GM18858 (cell line): ENCODE data around the gene TBC1D5.

Experiments
- ATAC-seq: cut with Tn5 transposase; IDR thresholded peaks from one replicate; pipeline ENCODE4 v1.9.1; 2021; ENCODE audit not compliant: unreplicated experiment

The TBC1D5 gene

DNA sequence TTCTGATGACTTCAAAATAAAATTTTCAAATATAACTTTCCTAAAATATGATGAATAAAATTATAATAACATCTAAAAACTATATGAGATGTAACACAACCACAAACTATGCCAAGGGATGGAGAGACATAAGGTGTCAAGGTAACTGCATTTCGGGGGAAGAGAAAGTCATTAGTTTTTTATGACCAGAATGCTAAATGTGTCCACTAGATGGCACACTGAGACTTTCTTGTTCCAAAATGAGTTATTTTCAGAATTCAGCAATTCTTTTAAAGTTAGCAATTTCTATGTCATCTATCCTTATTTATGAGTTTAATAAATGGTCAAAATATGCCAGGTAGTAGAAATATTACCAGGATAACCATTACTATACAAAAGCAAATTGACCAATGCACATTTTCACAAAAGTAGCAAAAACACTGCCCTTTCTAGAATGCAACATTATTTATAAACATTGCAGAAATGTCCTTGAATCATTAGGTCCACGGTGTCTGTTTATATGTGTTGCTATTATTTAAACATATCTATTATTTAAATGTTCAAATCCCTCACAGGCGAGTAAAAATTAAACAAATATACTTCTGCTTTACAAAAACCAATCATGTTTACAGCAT lies 483.5 kb downstream of the TBC1D5 start:
- ATAC-seq, result no peak

DNA sequence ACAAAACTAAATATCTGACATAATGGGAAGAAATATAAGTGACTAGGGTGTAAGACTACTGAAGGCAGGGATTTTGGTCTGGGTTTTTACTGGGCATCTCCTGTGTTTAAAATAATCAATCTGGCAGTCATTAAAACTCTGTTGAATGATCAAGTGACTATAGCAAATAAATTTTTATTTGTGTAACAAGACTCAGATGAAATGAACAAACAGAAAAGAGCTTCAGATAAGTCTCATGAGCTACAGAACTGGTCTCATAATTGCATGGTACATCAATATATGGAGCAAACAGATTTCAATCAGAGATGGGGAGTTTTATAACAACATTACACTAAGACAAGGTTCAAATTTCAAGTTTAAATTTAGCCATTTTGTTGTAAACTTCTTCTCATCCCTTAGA lies 485.2 kb downstream of the TBC1D5 start:
- ATAC-seq, result no peak

DNA sequence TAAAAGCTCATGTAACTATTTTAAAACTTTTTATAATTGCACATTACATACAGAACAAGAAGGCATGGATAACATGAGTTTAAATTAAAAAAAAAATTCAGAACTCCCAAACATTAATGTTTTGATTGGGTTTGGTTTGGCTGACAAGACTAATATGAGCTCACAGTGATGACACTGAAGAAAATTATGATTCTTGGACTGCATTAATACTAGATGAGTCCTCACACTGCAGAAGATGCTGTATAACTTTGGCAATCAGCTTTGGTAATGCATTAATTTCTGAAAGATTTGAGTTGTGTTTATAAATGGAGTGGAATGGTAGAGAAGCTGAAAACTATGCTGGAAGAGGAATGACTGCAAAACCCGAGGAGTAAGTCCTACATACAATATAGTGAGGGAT lies 498.8 kb downstream of the TBC1D5 start:
- no peak for ATAC-seq

DNA sequence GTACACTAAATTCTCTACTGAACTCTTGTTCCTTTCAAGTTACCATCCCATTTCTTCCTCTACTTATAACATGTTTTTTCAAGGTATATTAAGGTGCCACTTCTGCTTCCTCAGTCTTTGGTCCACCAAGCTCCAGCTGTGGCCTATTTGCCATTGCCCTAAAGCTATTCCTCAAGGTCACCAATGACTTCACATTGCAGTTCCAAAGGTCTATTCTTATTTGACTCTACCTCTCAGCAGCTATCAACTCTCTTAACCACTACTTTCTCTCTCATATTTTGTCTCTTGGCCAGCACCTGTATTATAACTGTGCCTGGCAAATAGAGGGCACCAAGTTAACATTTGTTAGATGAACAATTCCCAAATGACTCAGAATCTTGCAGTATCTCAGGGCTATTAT lies 503.0 kb downstream of the TBC1D5 start:
- ATAC-seq, result no peak

DNA sequence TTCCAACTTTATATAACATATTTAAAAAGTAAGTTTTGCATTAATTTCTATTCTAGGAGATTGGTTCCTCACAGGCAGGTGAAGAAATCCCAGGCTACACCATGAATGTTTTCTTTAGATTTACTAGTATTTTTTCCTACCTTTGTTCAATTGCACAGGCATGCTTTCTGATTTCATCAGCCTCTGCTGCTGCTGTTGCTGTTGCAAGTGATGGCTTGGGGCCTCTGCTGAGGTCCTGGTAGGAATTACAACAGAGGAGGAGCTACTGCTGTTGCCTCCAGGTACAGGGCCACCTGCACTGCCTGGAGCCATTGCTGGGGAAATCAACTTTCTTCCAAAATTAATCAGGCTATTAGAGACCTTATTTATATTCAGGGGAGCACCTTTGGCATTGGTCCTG lies 504.4 kb downstream of the TBC1D5 start:
- ATAC-seq, result no peak

DNA sequence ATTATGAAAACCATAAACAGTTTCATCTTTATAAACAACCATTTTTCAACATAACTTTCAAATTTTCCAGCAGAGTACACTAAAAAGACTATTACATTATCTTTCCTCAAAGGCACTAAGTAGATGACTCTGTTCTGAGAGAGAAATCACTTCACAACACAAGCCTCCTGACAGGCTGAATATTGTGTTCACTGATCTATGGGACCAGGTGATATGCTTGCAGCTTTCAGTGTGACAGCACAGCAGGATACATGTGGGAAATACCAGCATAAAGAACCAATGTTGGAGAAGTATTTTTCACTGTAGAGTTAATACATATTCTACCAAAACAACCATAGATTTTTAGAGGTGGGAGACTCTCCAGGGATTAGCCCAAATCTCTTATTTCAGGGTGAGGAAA lies 507.1 kb downstream of the TBC1D5 start:
- no peak for ATAC-seq

DNA sequence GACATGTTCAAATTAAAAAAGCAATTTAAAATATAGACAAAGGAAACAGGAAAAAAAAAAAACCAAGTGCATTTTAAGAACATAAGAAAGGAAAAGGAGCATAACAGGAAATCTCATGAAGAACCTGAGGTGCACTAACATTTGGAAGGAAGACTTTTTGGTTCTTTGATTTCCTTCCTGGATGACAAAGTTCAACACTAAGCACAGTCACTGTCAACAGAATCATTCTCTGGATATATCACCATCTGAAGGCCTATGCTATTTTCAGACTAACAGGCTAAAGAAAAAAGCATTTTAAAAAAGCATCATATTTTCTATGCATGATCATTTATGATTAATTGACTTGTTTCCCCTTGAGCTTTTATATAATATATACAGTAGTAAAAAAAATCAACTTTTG lies 508.0 kb downstream of the TBC1D5 start:
- no peak for ATAC-seq

DNA sequence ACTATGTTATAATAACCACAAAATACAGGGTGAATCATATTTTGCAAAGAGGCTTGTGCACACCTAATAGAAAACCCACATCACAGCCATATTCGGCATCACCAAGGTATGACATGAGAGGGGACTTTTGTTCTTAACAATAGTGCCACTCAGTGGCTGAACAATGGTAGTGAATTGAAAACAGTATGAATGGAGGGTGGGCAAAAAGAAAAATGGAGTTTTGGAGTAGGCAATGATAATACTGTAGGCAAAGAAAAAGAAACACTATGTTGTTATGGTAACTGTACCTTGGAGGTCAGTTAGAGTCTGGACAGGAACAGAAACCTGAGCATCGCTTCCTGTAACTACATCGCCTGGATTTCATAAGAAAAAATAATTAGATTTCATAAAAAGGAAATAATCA lies 509.0 kb downstream of the TBC1D5 start:
- ATAC-seq, result peak; percentile 79

DNA sequence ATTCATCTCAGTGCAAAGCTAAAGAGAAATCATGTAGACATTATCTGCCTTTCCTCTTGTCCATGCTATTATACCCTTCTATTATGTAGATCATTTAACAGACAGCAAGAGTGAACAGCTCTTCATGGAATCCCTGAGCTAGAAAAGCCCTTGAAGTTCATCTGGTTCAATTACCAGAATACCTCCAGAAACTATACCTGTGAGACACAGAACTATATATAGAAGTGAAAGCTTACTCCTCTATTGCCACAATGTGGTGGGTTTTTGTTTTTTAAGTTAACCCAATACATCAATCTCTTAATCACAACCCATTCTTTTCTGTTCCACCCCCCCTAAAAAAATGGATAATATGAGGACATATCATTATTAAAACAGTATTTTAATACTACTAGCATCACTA lies 510.0 kb downstream of the TBC1D5 start:
- no peak for ATAC-seq

DNA sequence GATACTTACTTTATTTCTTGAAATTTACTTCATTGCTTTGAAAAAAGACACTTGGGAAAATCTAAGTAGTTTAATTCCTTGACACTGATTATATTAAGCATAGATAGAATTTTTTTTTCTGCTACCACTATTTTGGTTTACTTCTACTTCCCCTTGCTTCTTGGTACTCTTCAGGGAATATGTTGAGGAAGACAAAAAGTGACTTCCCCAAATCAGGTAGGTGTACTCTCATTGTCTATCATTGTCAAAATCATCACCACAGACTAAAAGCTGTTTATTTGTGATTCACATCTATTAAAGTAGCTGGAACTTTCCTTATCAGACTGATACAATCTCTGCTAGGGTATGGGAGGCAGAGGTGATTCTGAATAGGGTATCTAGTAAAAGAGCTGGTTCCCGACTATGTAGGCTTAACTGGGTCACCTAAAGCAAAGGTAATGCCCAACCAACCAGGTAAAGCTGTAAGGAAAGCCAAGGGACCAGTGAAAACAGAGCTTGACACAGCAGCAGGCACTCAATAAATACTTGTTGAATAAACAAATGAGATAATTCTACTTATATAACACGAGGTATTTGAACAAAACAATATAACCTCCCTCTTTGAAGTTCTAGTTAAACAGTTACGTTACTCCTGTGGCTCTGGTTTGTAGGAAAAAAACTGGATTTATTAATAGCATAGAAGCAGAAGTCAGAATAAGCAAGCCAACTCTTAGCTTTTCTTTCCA lies 510.7 kb downstream of the TBC1D5 start:
- ATAC-seq, result no peak

DNA sequence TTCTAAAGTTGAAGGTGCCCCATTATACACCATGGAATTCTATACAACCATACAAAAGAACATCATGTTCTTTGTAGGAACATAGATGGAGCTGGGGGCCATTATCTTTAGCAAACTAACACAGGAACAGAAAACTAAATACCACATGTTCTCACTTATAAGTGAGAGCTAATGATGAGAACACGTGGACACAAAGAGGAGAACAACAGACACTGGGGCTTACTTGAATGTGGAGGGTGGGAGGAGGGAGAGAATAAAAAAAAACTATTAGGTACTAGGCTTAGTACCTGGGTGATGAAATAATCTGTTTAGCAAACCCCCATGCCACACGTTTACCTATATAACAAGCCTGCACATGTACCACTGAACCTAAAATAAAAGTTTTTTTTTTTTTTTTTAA lies 515.0 kb downstream of the TBC1D5 start:
- ATAC-seq, result no peak

DNA sequence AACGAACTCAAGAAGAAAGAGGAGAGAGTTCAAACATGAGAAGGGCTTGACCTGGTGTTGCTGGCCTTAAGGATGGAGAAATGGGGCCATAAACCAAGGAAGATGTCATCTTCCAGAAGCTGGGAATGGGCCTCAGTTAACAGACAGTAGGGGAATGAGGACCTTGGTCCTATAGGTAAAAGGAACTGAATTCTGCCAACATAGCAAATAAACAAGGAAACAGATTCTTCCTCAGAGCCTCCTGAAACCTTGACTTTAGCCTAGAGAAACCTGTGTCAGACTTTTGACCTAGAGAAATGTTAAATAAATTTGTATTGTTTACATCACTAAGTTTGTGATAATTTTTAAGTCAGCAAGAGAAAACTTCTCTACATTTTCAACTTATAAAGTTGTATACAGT lies 520.9 kb downstream of the TBC1D5 start:
- ATAC-seq, result no peak

DNA sequence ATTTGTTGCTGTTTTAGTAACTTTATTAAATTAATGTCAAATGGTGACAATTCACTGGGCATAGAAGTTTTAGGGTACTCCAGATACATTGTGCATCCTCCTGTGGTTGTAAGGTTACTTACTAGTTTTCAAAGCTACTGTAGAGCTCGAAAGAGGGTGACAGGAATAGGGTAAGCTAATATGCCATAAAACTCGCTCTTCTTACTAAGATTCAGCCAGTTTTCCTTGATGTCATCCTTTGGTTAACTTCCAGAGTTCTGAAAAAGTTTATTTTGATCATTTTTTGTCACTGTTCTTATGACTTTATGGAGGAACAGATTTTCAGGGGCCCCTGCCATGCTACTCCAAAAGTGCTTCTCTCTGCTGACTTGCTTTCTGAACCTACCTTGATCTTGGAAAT lies 522.8 kb downstream of the TBC1D5 start:
- ATAC-seq, result no peak

DNA sequence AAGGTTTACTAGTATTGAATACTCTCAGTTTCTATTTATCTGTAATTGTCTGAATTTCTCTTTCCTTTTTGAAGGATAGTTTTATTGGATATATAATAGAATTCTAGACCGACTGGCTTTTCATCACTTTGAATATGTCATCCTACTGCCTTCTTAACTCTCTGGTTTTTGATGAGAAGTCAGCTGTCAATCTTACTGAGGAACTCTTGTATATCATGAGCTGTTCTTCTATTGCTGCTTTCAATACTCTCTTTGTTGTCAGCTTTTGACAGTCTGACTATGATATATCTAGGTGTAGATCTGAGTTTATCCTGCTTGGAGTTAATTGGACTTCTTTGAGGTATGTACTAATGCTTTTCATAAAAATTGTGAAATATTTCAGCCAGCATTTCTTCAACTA lies 523.8 kb downstream of the TBC1D5 start:
- no peak for ATAC-seq

DNA sequence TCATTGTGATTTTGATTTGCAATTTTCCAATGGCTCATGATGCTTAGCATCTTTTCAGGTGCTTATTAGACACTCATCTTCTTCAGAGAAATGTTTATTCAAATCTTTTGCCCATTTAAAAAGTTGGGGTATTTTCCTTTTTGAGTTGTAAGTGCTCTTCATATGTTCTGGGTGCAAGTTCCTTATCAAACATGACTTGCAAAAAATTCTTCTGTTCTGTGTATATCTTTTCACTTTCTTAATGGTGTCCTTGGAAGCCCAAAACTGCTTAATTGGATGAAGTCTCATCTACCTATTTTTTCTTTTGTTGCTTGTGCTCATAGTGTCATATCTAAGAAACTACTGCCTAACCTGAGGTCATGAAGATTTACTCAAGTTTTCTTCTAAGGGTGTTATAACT lies 524.8 kb downstream of the TBC1D5 start:
- no peak for ATAC-seq

DNA sequence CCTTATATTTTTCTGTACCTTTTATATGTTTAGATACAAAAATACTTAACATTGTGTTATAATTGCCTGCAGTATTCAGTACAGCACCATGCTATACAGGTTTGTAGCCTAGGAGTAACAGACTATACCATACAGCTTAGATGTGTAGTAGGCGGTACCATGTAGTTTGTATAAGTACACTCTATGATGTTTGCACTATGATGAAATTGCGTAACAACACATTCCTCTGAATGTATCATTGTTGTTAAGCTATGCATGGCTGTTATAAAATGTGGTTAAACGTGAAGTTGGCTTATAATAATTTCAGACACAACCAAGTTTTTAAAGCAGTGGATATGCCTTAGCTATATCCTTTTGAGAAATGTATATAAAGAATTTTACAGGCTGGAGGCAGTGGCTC lies 529.3 kb downstream of the TBC1D5 start:
- no peak for ATAC-seq

DNA sequence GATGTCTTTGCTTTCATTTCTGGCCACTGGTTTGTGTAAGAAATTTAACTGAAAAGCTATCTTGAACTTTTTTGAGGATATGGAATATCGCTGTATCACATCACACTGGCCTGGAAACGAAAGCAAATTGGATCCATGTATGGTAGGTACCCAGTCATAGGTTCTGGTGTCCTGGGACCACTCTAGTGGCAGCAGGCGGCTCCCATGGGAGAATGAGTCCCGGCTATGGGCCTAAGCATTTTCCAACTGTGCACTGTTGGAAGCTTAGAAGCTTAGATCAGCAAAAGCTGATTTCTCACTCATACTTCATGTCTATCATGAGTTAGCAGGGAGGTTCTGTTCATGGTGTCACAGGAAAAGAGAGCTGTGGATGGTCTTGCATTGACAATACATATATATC lies 534.5 kb downstream of the TBC1D5 start:
- ATAC-seq, result no peak

DNA sequence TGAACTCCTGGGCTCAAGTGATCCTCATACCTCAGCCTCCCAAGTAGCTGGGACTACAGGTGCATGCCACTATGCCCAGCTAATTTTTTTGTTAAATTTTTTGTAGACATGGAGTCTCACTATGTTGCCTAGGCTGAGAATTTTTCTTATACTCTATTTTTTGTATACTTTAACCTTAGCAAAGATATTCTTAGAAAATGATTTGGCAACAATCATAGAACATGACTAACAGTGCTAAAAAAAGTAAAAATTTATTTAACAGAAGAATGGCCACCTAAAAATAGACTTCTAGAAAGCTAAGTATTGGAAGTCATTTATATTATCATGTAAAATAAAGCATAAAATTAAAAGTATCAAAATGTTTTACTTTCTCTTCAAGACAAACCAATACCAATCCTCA lies 535.4 kb downstream of the TBC1D5 start:
- no peak for ATAC-seq

DNA sequence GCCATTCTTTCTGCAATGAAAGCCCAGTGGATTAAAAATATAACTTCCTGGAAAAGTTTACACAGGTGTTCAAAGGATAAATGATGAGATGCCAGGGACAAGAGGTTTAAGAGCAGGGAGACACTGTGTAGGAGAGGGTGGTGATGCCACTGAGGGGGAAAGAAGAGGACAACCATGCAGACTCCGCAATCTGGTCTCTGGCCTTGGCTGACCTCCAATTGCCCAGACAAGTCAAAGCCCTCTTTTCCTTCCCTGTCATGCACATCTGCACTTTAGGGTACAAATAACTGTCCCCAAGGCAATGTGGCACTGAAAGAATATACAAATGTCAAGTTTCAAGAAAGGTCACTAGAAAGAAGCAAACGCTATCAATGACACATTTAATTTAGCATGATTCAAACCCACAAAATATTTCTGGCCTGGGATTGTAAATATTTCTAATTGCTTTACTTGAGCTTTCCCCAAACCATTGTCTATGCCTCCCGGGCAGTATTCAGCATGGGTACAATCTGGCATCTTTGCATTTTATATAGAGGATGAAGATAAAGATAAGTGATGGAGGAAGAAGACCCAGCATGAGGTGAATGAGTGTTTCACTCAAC lies 538.3 kb downstream of the TBC1D5 start:
- ATAC-seq, result no peak

DNA sequence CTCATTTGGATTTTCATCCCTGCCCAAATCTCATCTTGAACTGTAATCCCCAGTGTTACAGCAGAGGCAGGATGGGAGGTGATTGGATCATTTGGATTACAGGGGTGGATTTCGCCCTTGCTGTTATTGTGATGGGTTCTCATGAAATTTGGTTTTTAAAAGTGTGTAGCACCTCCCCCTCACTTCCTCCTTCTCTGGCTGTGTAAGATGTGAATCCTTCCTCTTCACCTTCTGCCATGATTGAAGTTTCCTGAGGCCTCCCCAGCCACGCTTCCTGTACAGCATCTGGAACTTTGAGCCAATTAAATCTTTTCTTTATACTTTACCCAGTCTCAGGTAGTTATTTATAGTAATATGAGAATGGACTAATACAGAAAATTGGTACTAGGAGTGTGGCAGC lies 540.9 kb downstream of the TBC1D5 start:
- no peak for ATAC-seq

DNA sequence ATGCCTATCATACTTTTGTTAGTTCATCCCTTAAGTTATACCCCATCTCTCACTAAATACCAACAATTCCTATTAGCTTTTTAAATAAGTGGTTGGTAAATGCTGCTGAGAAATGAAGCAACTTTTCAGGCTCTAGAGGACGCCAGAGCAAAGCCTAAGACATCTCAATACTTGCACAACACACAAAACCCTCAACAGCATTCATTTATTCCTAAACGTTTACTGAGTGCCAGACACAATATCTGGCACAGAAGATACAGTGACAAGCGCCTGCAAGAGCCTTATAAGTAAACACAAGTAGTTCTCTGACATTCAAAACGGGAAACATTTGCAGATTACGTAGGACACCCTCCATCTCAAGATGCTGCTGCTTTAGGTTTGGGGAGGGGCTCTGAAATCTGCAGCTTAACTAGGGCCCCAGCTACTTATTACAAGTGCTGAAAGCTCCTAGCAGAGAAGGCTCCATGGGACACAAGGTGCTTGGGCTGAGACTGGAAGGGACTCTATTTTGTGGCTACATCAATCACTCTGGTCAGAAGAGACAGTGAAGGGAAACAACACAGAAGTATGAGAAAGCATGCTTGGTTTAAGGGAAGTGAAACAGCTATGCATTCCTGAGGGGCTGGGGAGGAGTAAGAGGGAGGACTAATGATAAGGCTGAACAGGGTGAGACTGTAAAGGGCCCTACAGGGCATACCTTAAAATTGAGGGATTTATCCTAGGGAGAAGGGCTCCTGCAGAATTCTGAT lies 546.4 kb downstream of the TBC1D5 start:
- peak; percentile 81 for ATAC-seq

DNA sequence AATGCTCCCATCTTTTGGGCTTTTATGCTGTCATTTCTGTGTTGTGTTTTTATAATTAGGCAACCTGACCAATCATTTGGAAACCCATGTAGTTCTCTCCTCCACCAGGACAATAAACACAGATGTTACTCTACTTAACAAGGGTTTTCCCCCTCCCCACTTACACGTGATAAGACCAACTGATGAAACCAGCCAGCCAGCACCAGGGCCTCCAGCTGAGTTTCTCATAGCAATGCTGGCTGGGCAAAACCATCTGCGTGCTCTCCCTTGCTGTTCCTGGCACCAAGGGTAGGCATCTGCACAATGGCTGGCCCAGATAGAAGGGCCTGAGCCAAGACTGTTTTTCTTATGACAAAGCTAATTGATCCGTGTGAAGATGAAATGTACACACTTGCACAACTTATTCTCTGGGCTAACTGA lies 547.2 kb downstream of the TBC1D5 start:
- ATAC-seq, result peak; percentile 86
